ENCODE measurements around the gene PITHD1.

- TF ChIP-seq GATA2 (IDR thresholded peaks at IDR 0.05; ENCODE audit: low read depth, low read length) = no peak
- TF ChIP-seq GATA3 (IDR thresholded peaks at IDR 0.05; ENCODE audit: low read depth, low read length) = no peak
Observed at GRCh38 chr1:23836037-23836436, 57.8 kb downstream of the PITHD1 start.

All from SH-SY5Y (cell line).